Measurements from ENCODE around the gene GABRR2.
"Not testable (repeated sequence)": the region's sequence is repeated elsewhere in the genome, so short reads cannot be mapped to it uniquely, and the experiment has no call there.

The GABRR2 gene

GRCh38 chr6:89257781-89258180, 57.3 kb downstream of the GABRR2 start:
- DNase-seq (ENCODE audit: low read depth) = no peak

DNA sequence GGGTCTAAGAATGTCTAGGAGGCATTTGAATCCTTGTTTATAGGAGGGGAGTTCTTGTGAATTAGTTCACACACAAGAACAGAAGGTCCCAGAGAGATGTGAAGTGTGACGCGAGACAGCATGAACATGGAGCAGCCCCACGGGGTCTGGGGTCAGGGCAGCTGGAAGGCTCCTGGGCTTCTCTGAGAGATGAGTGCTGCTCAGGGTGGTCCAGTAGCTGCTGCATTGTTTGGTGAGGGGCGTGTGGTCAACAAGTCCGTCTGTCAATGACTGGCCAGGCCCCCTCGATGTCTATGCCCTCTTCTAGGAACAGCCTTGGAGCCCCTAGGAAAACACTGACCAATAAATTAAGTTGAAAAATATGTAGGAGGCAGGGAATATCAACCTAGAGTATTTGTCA, 57.8 kb downstream of the GABRR2 start:
- DNase-seq (ENCODE audit: low read depth) = no peak

- no peak for DNase-seq (ENCODE audit: low read depth)
These were observed 59.7 kb downstream of the GABRR2 start for GRCh38 chr6:89255417-89255816.

DNA sequence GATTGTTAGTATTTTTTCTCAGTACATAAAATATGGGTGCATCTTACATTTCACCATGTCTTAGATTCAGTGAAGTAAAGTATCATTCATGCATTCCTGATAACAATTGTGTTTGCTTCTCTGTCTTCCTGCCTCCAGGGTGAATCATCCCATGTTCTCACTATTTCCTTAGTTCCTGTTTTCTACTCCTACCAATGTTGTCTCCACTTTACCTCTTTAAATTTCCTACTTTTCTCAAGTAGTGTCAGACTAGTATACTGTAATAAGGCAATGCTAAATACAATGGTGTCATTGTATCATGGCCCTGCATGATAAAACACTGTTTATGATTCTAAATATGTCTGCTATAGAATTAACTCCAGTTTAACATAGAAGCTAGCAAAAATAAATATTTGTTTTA, 60.5 kb downstream of the GABRR2 start:
- no peak for DNase-seq (ENCODE audit: low read depth)

- DNase-seq (ENCODE audit: low read depth) = no peak
These were observed 62.2 kb downstream of the GABRR2 start for GRCh38 chr6:89252907-89253306.

- no peak for DNase-seq (ENCODE audit: low read depth)
These were observed 63.1 kb downstream of the GABRR2 start for GRCh38 chr6:89251976-89252375.

DNA sequence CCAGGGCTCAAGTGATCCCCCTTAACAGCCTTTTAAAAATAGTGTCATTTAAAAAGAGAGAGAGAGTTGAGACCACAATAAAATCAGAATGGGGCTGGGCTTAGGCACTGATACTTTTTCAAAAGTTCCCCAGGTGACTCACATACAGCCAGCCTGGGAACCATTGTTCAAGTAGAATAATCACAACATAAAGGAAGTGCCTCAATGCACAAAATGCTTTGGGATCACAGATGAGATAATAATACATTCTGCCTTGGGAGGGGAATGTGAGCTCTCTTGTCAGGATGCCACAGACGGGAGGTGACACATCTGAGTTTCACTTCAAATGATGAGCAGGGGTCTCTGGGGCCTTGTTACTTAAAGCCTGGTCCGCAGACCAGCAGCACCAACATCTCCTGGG, 63.9 kb downstream of the GABRR2 start:
- DNase-seq (ENCODE audit: low read depth) = no peak

DNA sequence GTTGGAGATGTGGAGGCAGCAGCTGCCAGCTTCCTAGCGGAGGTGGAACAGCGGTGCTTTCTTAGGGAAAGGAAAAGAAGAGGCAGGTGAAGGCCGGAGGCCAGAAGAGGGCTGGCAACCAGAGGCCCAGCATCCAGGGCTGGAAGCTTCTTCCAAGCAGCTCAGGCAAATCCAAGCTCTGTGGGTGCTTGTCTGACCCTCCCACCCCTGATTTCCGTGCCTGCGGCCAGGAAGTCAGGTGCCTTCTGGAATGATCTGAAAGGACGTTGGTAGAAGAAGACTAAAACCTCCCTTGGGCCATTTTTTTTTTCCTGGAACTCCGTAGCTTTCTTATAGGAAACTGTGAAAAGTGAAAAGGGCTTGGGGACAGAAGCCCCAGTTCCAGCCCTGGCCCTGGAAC, 64.9 kb downstream of the GABRR2 start:
- DNase-seq (ENCODE audit: low read depth) = no peak

DNA sequence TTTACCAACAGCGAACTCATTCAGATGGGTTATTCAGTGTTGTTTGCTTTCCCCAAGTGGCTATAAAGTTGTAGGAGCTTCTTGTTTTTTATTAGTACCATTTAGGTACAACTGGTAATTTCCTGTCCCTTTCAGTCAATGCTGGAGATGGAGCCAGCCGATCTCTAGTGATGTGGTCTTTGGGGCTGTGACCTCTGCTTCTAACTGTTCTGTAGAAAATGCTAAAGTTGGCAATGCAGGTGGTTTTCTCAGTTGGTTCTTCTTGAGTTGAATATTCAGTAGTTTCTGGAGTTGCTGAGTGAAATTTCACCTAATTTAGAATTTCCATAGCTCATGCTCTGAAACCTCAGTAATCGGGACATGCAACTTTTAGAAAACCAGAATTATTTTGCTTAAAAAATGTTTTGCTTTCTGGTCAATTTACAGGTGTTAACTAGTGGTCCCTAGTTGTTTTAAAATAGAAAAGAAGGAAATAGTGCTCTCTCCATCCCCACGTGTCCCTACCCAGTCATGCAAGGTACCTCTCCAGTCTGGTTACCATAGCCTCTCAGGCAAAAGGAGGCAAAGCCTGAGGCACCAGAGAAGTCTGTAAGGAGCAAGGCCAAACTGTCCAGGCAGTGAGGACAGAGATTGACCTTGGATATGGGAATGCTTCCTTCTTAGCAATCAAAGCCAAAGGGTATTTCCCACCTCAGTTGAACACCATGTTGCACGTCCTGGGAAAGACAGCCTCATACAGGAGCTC, 70.7 kb downstream of the GABRR2 start:
- DNase-seq (ENCODE audit: low read depth) = no peak

- no peak for DNase-seq (ENCODE audit: low read depth)
These were observed 71.8 kb downstream of the GABRR2 start for GRCh38 chr6:89243331-89243629.

DNA sequence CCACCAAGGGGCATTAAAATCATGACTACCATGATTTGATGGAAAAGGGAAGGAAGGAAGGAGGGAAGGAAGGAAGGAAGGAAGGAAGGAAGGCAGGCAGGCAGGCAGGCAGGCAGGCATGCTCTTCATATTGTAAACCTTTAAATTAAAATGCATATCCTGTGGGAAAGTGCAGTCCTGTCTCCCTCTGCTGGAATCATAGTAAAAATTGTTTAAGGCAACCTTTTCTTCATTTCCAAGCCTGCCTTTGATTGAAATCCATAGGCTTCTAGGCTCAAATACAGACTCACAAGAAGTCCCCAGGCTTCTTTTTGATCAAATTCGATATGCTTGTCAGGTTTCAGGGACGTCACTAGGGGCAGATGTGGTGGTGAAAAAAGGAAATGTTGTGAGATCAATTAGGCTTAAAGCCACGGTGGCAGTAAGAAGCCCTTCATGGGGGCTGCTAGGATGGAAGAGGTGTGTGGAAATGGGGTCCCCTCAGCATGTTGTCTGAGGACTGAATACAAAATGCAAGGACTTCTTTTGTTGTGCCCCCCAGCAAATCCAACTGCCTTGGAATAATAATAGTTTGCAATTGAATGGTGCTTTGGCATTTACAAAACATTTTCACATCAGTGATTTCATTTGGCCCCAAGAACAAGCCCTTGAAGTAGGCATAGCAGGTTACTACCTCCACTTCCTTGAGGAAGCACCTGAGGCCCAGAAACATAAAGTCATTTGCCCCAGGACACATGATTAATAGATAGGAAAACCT, 72.3 kb downstream of the GABRR2 start:
- no peak for DNase-seq (ENCODE audit: low read depth)

DNA sequence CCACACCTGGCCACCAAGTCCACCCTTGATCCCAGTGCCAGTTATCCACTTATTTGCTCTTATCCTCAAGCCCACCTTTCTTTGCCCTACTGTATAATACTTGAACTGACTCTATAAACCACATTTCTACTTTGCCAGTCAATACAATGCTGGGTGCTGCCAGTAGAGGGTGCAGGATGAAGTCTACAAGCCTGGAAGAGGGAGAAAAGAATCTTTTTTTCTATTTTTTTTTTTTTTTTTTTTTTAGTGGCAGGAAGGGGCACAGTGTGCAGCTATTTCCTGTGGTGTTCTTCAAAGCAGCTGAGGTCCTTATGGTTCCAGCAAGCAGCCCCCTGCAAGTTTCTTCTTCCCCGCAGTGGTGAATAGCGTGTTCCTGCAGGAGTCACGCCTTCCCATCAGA, 75.8 kb downstream of the GABRR2 start:
- DNase-seq (ENCODE audit: low read depth) = no peak

DNA sequence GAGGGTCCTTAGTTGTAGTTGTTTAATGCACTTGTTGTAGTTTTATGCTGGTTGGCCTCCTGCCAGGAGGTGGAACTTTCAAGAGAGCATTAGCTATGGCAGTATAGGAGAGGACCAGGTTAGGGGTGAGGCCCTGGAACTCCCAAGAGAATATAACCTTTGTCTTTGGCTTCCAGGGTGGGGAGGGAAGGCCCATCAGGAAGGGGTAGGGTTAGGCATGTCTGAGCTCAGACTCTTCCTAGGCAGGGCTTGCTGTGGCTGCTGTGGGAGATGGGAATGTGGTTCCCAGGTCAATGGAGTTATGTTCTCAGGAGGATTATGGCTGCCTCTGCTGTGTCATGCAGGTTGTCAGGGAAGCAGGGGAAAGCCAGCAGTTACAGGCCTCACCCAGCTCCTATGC, 77.9 kb downstream of the GABRR2 start:
- DNase-seq (ENCODE audit: low read depth) = no peak

DNA sequence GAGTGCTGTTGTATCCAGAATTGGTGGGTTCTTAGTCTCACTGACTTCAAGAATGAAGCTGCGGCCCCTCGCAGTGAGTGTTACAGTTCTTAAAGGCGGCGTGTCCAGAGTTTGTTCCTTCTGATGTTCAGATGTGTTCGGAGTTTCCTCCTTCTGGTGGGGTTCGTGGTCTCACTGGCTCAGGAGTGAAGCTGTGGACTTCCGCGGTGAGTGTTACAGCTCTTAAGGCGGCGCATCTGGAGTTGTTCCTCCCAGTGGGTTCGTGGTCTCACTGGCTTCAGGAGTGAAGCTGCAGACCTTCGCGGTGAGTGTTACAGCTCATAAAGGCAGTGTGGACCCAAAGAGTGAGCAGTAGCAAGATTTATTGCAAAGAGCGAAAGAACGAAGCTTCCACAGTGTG, 81.5 kb downstream of the GABRR2 start:
- DNase-seq (ENCODE audit: low read depth) = not testable (repeated sequence)

- DNase-seq (ENCODE audit: low read depth) = no peak
These were observed 92.4 kb downstream of the GABRR2 start for GRCh38 chr6:89222712-89223039.

- no peak for DNase-seq (ENCODE audit: low read depth)
These were observed 93.0 kb downstream of the GABRR2 start for GRCh38 chr6:89221971-89222711.

DNA sequence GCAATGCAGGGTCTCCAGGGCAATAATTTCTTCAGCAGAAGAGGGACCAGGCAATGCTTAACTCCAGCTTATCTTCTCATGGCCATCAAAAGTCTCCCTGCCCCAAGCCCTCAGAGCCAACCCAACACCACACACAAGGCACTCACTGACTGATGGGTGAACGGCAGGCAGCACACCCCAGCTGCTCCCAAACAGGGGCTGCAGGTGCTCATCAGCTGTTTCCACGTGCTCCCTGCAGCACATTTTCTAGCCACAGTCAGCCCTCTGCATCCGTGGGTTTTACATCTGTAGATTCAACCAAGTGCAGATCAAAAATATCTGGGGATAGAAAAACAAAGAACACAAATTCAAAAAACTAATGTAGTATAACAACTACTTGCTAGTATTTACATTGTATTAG, 94.0 kb downstream of the GABRR2 start:
- DNase-seq (ENCODE audit: low read depth) = no peak

- no peak for DNase-seq (ENCODE audit: low read depth)
These were observed 97.7 kb downstream of the GABRR2 start, which contains the start of gene GABRR1 for GRCh38 chr6:89217299-89217910. Gene GABRR1 (minus strand): TSS chr6:89217358. CDS start chr6:89217322, 36 bp downstream.

DNA sequence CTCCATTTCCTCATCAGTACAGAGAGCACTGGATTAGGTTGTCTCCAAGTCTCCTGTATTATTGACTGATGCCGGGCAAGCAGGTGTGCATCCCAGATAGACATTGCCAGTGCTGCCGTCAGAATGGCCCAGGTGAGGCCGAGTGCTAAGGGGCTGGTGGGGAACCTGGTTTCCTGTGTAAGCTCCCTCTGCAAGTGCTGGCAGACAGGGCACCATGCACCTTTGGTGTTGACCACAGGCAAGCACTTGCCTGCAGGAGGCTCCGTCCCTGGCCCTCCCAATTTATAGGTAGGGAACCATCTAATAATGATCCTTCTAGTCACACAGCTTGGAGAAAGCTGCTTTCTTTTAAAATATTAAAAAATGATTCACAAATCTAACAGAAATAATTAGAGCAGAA, 98.7 kb downstream of the GABRR2 start:
- DNase-seq (ENCODE audit: low read depth) = no peak

- DNase-seq (ENCODE audit: low read depth) = no peak
These were observed 99.7 kb downstream of the GABRR2 start for GRCh38 chr6:89215391-89215790.

DNA sequence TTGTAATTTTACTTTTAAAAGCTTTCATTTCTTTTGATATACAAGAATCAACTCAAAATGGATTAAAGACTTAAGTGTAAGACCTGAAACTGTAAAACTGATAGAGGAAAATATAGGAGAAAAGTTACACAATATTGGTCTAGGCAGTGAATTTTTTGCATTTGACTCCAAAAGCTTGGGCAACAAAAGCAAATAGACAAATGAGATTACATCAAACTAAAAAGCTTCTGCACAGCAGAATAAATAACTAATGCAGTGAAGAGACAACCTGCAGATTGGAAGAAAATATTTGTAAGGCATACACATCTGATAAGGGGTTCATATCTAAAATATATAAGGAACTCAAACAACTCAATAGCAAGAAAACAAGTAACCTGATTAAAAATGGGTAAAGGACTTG, 100.9 kb downstream of the GABRR2 start:
- no peak for DNase-seq (ENCODE audit: low read depth)

- no peak for DNase-seq (ENCODE audit: low read depth)
These were observed 102.6 kb downstream of the GABRR2 start for GRCh38 chr6:89212472-89212871.

DNA sequence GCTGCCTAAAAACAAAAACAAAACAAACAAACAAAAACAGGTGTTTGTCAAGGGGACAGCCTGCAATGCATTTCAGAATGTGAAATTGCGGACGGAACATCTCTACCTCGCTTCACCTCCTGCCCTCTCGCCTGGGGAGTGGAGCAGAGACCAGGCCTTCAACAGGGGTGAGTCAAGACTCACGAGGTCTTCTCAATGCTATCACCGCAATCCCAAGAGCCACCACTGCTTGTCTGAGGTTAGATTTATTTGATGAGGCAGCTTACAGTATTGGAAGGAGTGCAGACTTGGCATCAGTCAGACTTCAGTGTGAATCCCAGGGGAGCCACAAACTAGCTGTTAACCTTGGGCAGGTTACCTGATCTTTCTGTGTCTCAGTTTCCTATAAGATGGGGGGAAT, 105.6 kb downstream of the GABRR2 start:
- no peak for DNase-seq (ENCODE audit: low read depth)

All from T follicular helper cell (primary cell).